Rectal smooth muscle tissue (tissue), 1 donor: ENCODE results near the gene PELI2.

Experiments
- H3K27ac ChIP-seq: one replicate; pipeline ENCODE4 v1.7.0; 2013; ENCODE audit warnings: low read depth, low read length, inconsistent platforms
- H3K27me3 ChIP-seq: one replicate; pipeline ENCODE4 v1.7.0; 2013; ENCODE audit warnings: low read length; ENCODE audit not compliant: control insufficient read depth, insufficient read depth
- H3K36me3 ChIP-seq: one replicate; pipeline ENCODE4 v1.7.0; 2013; ENCODE audit warnings: low read length; ENCODE audit not compliant: control insufficient read depth, insufficient read depth
- H3K4me1 ChIP-seq: one replicate; pipeline ENCODE4 v1.7.0; 2013; ENCODE audit warnings: low read length; ENCODE audit not compliant: control insufficient read depth, insufficient read depth
- H3K4me3 ChIP-seq: one replicate; pipeline ENCODE4 v1.7.0; 2013; ENCODE audit warnings: low read length
- H3K9ac ChIP-seq: one replicate; pipeline ENCODE4 v1.7.0; 2013; ENCODE audit warnings: low read length

PELI2 gene

GRCh38 chr14:56219666-56220413 is 101.6 kb downstream of the PELI2 start:
- no peak overlapping the region for H3K27ac ChIP-seq
- no peak overlapping the region for H3K9ac ChIP-seq
- no peak overlapping the region for H3K4me3 ChIP-seq
- H3K36me3 ChIP-seq = no peaks in the 10 kb centered on the region
- peaks cover 29% of the 10 kb centered on the region for H3K4me1 ChIP-seq
- H3K27me3 ChIP-seq = no peaks in the 10 kb centered on the region

- no peaks in the 10 kb centered on the region for H3K36me3 ChIP-seq
- no peak overlapping the region for H3K4me3 ChIP-seq
- no peaks in the 10 kb centered on the region for H3K27me3 ChIP-seq
- H3K4me1 ChIP-seq = peaks cover 22% of the 10 kb centered on the region
- H3K9ac ChIP-seq = no peak overlapping the region
- H3K27ac ChIP-seq = no peak overlapping the region
Measured at GRCh38 chr14:56221382-56222128, 103.3 kb downstream of the PELI2 start.

- no peak overlapping the region for H3K27ac ChIP-seq
- no peaks in the 10 kb centered on the region for H3K36me3 ChIP-seq
- H3K4me1 ChIP-seq = no peaks in the 10 kb centered on the region
- H3K9ac ChIP-seq = no peak overlapping the region
- no peaks in the 10 kb centered on the region for H3K27me3 ChIP-seq
- no peak overlapping the region for H3K4me3 ChIP-seq
Measured at GRCh38 chr14:56224229-56224628, 106.0 kb downstream of the PELI2 start.

- no peaks in the 10 kb centered on the region for H3K4me1 ChIP-seq
- no peak overlapping the region for H3K27ac ChIP-seq
- no peak overlapping the region for H3K4me3 ChIP-seq
- no peaks in the 10 kb centered on the region for H3K27me3 ChIP-seq
- H3K36me3 ChIP-seq = no peaks in the 10 kb centered on the region
- no peak overlapping the region for H3K9ac ChIP-seq
Measured at GRCh38 chr14:56224691-56225681, 106.8 kb downstream of the PELI2 start.

- no peak overlapping the region for H3K4me3 ChIP-seq
- no peaks in the 10 kb centered on the region for H3K36me3 ChIP-seq
- H3K27ac ChIP-seq = no peak overlapping the region
- H3K27me3 ChIP-seq = no peaks in the 10 kb centered on the region
- H3K9ac ChIP-seq = no peak overlapping the region
- H3K4me1 ChIP-seq = no peaks in the 10 kb centered on the region
Measured at GRCh38 chr14:56235388-56235787, 117.2 kb downstream of the PELI2 start.

GRCh38 chr14:56237398-56237797 is 119.2 kb downstream of the PELI2 start:
- Histone ChIP-seq H3K36me3 (no peaks in the 10 kb centered on the region), H3K9ac (no peak overlapping the region), H3K27ac (no peak overlapping the region), H3K4me1 (no peaks in the 10 kb centered on the region), H3K27me3 (no peaks in the 10 kb centered on the region), H3K4me3 (no peak overlapping the region)

GRCh38 chr14:56241461-56241860 is 123.2 kb downstream of the PELI2 start:
- no peaks in the 10 kb centered on the region for H3K27me3 ChIP-seq
- no peak overlapping the region for H3K9ac ChIP-seq
- no peaks in the 10 kb centered on the region for H3K4me1 ChIP-seq
- H3K36me3 ChIP-seq = no peaks in the 10 kb centered on the region
- no peak overlapping the region for H3K27ac ChIP-seq
- no peak overlapping the region for H3K4me3 ChIP-seq

- no peak overlapping the region for H3K27ac ChIP-seq
- no peaks in the 10 kb centered on the region for H3K36me3 ChIP-seq
- no peak overlapping the region for H3K9ac ChIP-seq
- no peaks in the 10 kb centered on the region for H3K4me1 ChIP-seq
- H3K4me3 ChIP-seq = no peak overlapping the region
- no peaks in the 10 kb centered on the region for H3K27me3 ChIP-seq
Measured at GRCh38 chr14:56243110-56243509, 124.9 kb downstream of the PELI2 start.

GRCh38 chr14:56244138-56244789 is 126.1 kb downstream of the PELI2 start:
- Histone ChIP-seq H3K36me3 (no peaks in the 10 kb centered on the region), H3K27ac (no peak overlapping the region), H3K4me1 (no peaks in the 10 kb centered on the region), H3K9ac (no peak overlapping the region), H3K4me3 (no peak overlapping the region), H3K27me3 (no peaks in the 10 kb centered on the region)

- Histone ChIP-seq H3K4me3 (no peak overlapping the region), H3K27me3 (no peaks in the 10 kb centered on the region), H3K9ac (no peak overlapping the region), H3K27ac (no peak overlapping the region), H3K4me1 (no peaks in the 10 kb centered on the region), H3K36me3 (no peaks in the 10 kb centered on the region)
Measured at GRCh38 chr14:56247495-56248200, 129.4 kb downstream of the PELI2 start.

- Histone ChIP-seq H3K36me3 (no peaks in the 10 kb centered on the region), H3K4me1 (no peaks in the 10 kb centered on the region), H3K27me3 (no peaks in the 10 kb centered on the region), H3K4me3 (no peak overlapping the region), H3K9ac (no peak overlapping the region), H3K27ac (no peak overlapping the region)
Measured at GRCh38 chr14:56248442-56248841, 130.2 kb downstream of the PELI2 start.
